Lower leg skin (tissue), 3 donors: Measurements from ENCODE around the gene CDH18.

Source experiments
- CTCF ChIP-seq, 3 donors: fragments of 450-650 bp; IDR thresholded peaks; one replicate each; pipeline ENCODE4 v1.5.1; 2016; ENCODE audit warnings: antibody characterized with exemption in 3 of 3, mild to moderate bottlenecking in 3 of 3, moderate library complexity in 2 of 3
- POLR2A ChIP-seq, 2 donors: fragments of 450-650 bp; IDR thresholded peaks; one replicate each; pipeline ENCODE4 v1.6.1; 2016 to 2017; ENCODE audit warnings: antibody characterized with exemption in 2 of 2, mild to moderate bottlenecking in 1 of 2, moderate library complexity in 1 of 2

- no peak for TF ChIP-seq CTCF (IDR thresholded peaks at IDR 0.05)
- TF ChIP-seq POLR2A (IDR thresholded peaks at IDR 0.05), result no peak
Observed at GRCh38 chr5:19713740-19714139, 274.3 kb downstream of the CDH18 start.
